Adrenal gland (tissue), 12 donors: ENCODE data around the gene SLC25A11. TPM values are rescaled to one million over a fixed set of nuclear protein-coding genes. Genes with fewer than 3 reads are reported as not detected.

Experiments used
- DNase-seq, 7 donors: peaks; one replicate each; pipeline ENCODE4 v3.0.0-alpha.2; 2019 to 2020
- H3K27ac ChIP-seq, 5 donors: fragments of 200-600 bp; sonication (generic) in 4 of 5; 1 replicate in 3 of 5; 2 replicates in 2 of 5; pipeline versions ENCODE4 v1.5.1 to v1.8.0; 2016 to 2020; ENCODE audit warnings: mild to moderate bottlenecking in 1 of 5
- H3K27me3 ChIP-seq: fragments of 200-600 bp; 2 replicates; pipeline ENCODE4 v1.8.0; 2021
- H3K36me3 ChIP-seq, 2 donors: fragments of 200-600 bp; replicated peaks in 1 of 2; 1 replicate in 1 of 2; 2 replicates in 1 of 2; pipeline versions ENCODE4 v1.5.1 to v1.8.0; 2018 to 2022
- H3K4me1 ChIP-seq, 2 donors: fragments of 200-600 bp; replicated peaks in 1 of 2; 1 replicate in 1 of 2; 2 replicates in 1 of 2; pipeline versions ENCODE4 v1.5.1 to v1.8.0; 2018 to 2021
- H3K4me3 ChIP-seq, 4 donors: fragments of 200-600 bp; sonication (generic) in 3 of 4; one replicate each; pipeline ENCODE4 v1.5.1; 2016 to 2018
- H3K9me3 ChIP-seq, 3 donors: fragments of 200-600 bp; sonication (generic) in 1 of 3; replicated peaks in 1 of 3; 1 replicate in 2 of 3; 2 replicates in 1 of 3; pipeline versions ENCODE4 v1.5.1 to v1.8.0; 2016 to 2021
- CTCF ChIP-seq, 6 experiments: fragments of 450-650 bp in 4 of 6; fragments of 200-600 bp in 2 of 6; sonication (generic) in 1 of 6; IDR thresholded peaks; 1 replicate in 5 of 6; 2 replicates in 1 of 6; pipeline versions ENCODE4 v1.5.1 to v1.8.0; 2016 to 2021; ENCODE audit warnings: antibody characterized with exemption in 6 of 6, mild to moderate bottlenecking in 2 of 6, moderate library complexity in 1 of 6
- POLR2A ChIP-seq, 2 donors: fragments of 450-650 bp; IDR thresholded peaks; one replicate each; pipeline ENCODE4 v1.6.1; 2017; ENCODE audit warnings: antibody characterized with exemption in 2 of 2, mild to moderate bottlenecking in 2 of 2, moderate library complexity in 1 of 2
- WGBS, 4 donors: extraction: QIAGEN DNeasy Blood & Tissue Kit in 2 of 4; methylation state at CpG; one replicate each; pipeline versions ENCODE4 v1.1.5 to v1.1.7; 2013 to 2017; 5-methylcytosine and 5-hydroxymethylcytosine counted together
- intact Hi-C, 2 donors: fragments of 100-400 bp; cut with DNase I; formaldehyde crosslinking; loops; one replicate each; pipeline versions ENCODE4 v1.14.1 to v1.15.0; 2022 to 2023
- polyA plus RNA-seq, 3 donors: library from polyadenylated mRNA; stranded (reverse); fragments of 200-250 nt in 2 of 3; fragments of 350-450 nt in 1 of 3; fragmentation: Illumina TruSeq in 1 of 3; extraction: RNeasy Lipid Tissue Mini Kit (QIAGEN cat#74804) in 1 of 3; gene quantifications; one replicate each; pipeline ENCODE4 v1.2.3, GENCODE V29; 2013 to 2014
- total RNA-seq, 9 donors: library from RNA; depleted of rRNA in 4 of 9; stranded (reverse); fragments of >200 nt in 4 of 9; fragments of 120-200 nt in 1 of 9; fragmentation: NEBNext Ultra II Directional in 1 of 9; extraction: Animal tissue kit (Norgen Biotek cat#: 25700) in 1 of 9; gene quantifications; one replicate each; pipeline versions ENCODE4 v1.1.0 to v1.2.4, GENCODE V29; 2013 to 2023
- donor health status: healthy with polysubstance abuse.
- donor health status: Bipolar disorder and iron deficiency.
- donor health status: DM: yes; HTN: yes; CAD: no.
- donor health status: DM: no; HTN: no; CAD: no.
- donor health status: DM: no; HTN: no; CAD: no.
- donor health status: DM: yes; HTN: yes; CAD: no.

SLC25A11 gene
- total and polyA plus RNA-seq, 12 donors = 37.8 to 77.7 (median 66.7) TPM

GRCh38 chr17:4939546-4939795 lies 375 bp downstream of the SLC25A11 start:
- TF ChIP-seq CTCF (IDR thresholded peaks at IDR 0.05) (no peak), POLR2A (IDR thresholded peaks at IDR 0.05) (no peak)
- H3K36me3 ChIP-seq = peaks cover 0 to 39% of the 10 kb centered on the region in 2 donors
- no peaks in the 10 kb centered on the region for H3K9me3 ChIP-seq
- H3K27me3 ChIP-seq = no peaks in the 10 kb centered on the region
- H3K4me3 ChIP-seq = peak overlapping the region; percentile 21 to 95 (median 80)
- DNase-seq = peak in 3 of 7 donors; percentile 54 to 73 (median 61)
- 0 to 1% (median 0%) methylated on average over 1 to 16 of the region's 16 CpGs for WGBS, 4 donors
- intact Hi-C loops = loop anchor here (5.0 to 10.0 kb wide), 2 partner anchors 45 to 58 kb away; partner anchors contain the start of genes CAMTA2 (in 1 of the 2), INCA1 (in 1 of the 2) and KIF1C (in 1 of the 2)
- peak overlapping the region; percentile 49 to 93 (median 90) for H3K27ac ChIP-seq
- peaks cover 17 to 30% of the 10 kb centered on the region in 2 donors for H3K4me1 ChIP-seq

GRCh38 chr17:4938688-4939545 lies 929 bp downstream of the SLC25A11 start:
- Histone ChIP-seq H3K4me3 (peak overlapping the region; percentile 21 to 95 (median 80)), H3K27ac (peak overlapping the region; percentile 49 to 93 (median 90)), H3K9me3 (no peaks in the 10 kb centered on the region), H3K27me3 (no peaks in the 10 kb centered on the region), H3K4me1 (peaks cover 17 to 34% of the 10 kb centered on the region in 2 donors), H3K36me3 (peaks cover 0 to 33% of the 10 kb centered on the region in 2 donors)
- intact Hi-C loops = loop anchor here (5.0 to 10.0 kb wide), 2 partner anchors 46 to 58 kb away; partner anchors contain the start of genes CAMTA2 (in 1 of the 2), INCA1 (in 1 of the 2) and KIF1C (in 1 of the 2)
- TF ChIP-seq POLR2A (IDR thresholded peaks at IDR 0.05) (no peak), CTCF (IDR thresholded peaks at IDR 0.05) (no peak)
- no peak for DNase-seq
- 52 to 65% (median 59%) methylated on average over 11 to 19 of the region's 19 CpGs for WGBS, 4 donors

DNA sequence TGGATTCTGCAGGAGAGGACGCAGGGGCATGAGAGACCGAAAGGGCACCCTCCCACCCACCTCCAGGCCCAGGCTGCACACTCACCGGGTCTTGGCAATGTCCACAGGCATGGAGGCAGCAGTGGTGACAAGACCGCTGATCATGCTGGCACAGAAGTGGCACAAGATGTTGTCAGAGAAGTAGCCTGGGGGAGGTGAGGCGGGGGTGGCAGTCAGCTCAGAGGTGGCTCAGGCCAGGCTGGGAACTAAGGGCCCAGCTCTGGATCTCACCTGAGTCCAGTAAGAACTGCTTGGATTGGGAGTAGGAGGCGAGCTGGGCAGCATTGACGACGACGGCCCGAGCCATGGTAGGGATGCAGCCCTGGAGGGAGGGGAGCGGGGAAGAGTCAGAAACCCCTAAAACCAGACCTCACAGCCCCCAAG lies 1.8 kb downstream of the SLC25A11 start:
- H3K4me3 ChIP-seq = no peak overlapping the region
- H3K36me3 ChIP-seq = peaks cover 0 to 25% of the 10 kb centered on the region in 2 donors
- H3K4me1 ChIP-seq = peaks cover 17 to 35% of the 10 kb centered on the region in 2 donors
- no peak for DNase-seq
- intact Hi-C loops = loop anchor here (5.0 to 10.0 kb wide), 2 partner anchors 47 to 59 kb away; partner anchors contain the start of genes CAMTA2 (in 1 of the 2), INCA1 (in 1 of the 2) and KIF1C (in 1 of the 2)
- TF ChIP-seq CTCF (IDR thresholded peaks at IDR 0.05) (no peak), POLR2A (IDR thresholded peaks at IDR 0.05) (no peak)
- no peak overlapping the region for H3K27ac ChIP-seq
- H3K27me3 ChIP-seq = no peaks in the 10 kb centered on the region
- WGBS, 4 donors = 85 to 89% (median 86%) methylated on average over 11 of the region's 11 CpGs
- H3K9me3 ChIP-seq = no peaks in the 10 kb centered on the region

GRCh38 chr17:4937553-4937952 lies 2.3 kb downstream of the SLC25A11 start:
- no peak for TF ChIP-seq CTCF (IDR thresholded peaks at IDR 0.05)
- TF ChIP-seq POLR2A (IDR thresholded peaks at IDR 0.05) = no peak
- peaks cover 17 to 35% of the 10 kb centered on the region in 2 donors for H3K4me1 ChIP-seq

More at GRCh38 chr17:4937553-4937952, 2.3 kb downstream of the SLC25A11 start:
- DNase-seq = no peak
- Histone ChIP-seq H3K4me3 (no peak overlapping the region), H3K27me3 (no peaks in the 10 kb centered on the region), H3K27ac (no peak overlapping the region), H3K9me3 (no peaks in the 10 kb centered on the region), H3K36me3 (peaks cover 0 to 19% of the 10 kb centered on the region in 2 donors)
- WGBS, 4 donors = 94% methylated on average over 11 to 16 of the region's 16 CpGs
- intact Hi-C loops = loop anchor here (5.0 to 10.0 kb wide), 2 partner anchors 47 to 60 kb away; partner anchors contain the start of genes CAMTA2 (in 1 of the 2), INCA1 (in 1 of the 2) and KIF1C (in 1 of the 2)
